A549 (cell line): ENCODE data around the gene RASGEF1C.

Experiments
- BHLHE40 ChIP-seq: IDR thresholded peaks from 2 replicates; pipeline ENCODE4 v1.6.1; 2012; ENCODE audit warnings: low read depth, low read length, inconsistent platforms
- EHF ChIP-seq: fragments of 250-450 bp; sonication (Bioruptor Pico); IDR thresholded peaks from 2 replicates; pipeline ENCODE4 v1.5.0; 2020; ENCODE audit warnings: mild to moderate bottlenecking
- FOXS1 ChIP-seq: fragments of 250-450 bp; sonication (Bioruptor Pico); IDR thresholded peaks from 2 replicates; pipeline ENCODE4 v1.5.0; 2020; ENCODE audit warnings: mild to moderate bottlenecking, moderate library complexity
- HEYL ChIP-seq: fragments of 250-450 bp; sonication (Bioruptor Pico); IDR thresholded peaks from 2 replicates; pipeline ENCODE4 v1.8.0; 2021; ENCODE audit warnings: mild to moderate bottlenecking, moderate library complexity
- JUNB ChIP-seq: fragments of >200 bp; sonication (Bioruptor Twin); formaldehyde crosslinking; IDR thresholded peaks from 2 replicates; pipeline ENCODE4 v1.6.1; 2016
- KDM5A ChIP-seq: fragments of 200-600 bp; sonication (generic); IDR thresholded peaks from 2 replicates; pipeline ENCODE4 v1.6.1; 2016; ENCODE audit warnings: antibody characterized with exemption, mild to moderate bottlenecking
- POLR2A ChIP-seq: IDR thresholded peaks from 2 replicates; pipeline ENCODE4 v1.6.1; 2012; ENCODE audit warnings: mild to moderate bottlenecking, low read length
- RCOR1 ChIP-seq: fragments of 150-350 bp; IDR thresholded peaks from 2 replicates; pipeline ENCODE4 v1.6.1; 2014; ENCODE audit warnings: antibody characterized with exemption, low read length, low read depth
- RFX5 ChIP-seq: fragments of 450-650 bp; IDR thresholded peaks from 2 replicates; pipeline ENCODE4 v1.7.1; 2014; ENCODE audit warnings: antibody characterized with exemption, mild to moderate bottlenecking, moderate library complexity
- TP53 ChIP-seq: fragments of 250-450 bp; sonication (Bioruptor Pico); IDR thresholded peaks from 2 replicates; pipeline ENCODE4 v1.5.0; 2021; ENCODE audit warnings: mild to moderate bottlenecking, moderate library complexity
- TF ChIP-seq, protein P1 (sequence below): fragments of >200 bp; sonication (Bioruptor Twin); formaldehyde crosslinking; IDR thresholded peaks from 3 replicates; pipeline ENCODE4 v1.5.1; 2016
- TF ChIP-seq, protein P2 (sequence below): IDR thresholded peaks from 2 replicates; pipeline ENCODE4 v1.6.1; 2012
- TF ChIP-seq, protein P3 (sequence below): fragments of 200-600 bp; sonication (generic); IDR thresholded peaks from 2 replicates; pipeline ENCODE4 v1.6.1; 2016; ENCODE audit warnings: antibody characterized with exemption, mild to moderate bottlenecking, moderate library complexity
- TF ChIP-seq, protein P4 (sequence below): fragments of 150-350 bp; IDR thresholded peaks from 2 replicates; pipeline ENCODE4 v1.6.1; 2014; ENCODE audit warnings: low read depth, mild to moderate bottlenecking, low read length

DNA sequence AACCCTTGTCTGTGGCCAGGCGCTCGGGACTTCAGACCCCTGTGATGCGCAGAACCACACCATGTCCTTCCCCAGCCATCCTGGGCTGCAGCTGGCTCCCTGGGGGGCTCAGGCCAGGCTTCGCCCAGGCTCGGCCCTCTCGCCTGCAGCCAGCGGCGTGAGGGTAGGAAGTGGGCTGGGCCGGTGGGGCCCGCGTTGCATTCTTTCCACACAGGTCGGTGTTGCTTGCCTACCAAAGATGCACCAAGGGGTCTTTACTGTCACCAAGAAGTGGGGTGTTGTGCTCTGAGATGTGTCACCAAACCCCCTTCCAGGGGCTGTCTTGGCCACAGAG lies 89.1 kb downstream of the RASGEF1C start:
- TF ChIP-seq, protein P1, sequence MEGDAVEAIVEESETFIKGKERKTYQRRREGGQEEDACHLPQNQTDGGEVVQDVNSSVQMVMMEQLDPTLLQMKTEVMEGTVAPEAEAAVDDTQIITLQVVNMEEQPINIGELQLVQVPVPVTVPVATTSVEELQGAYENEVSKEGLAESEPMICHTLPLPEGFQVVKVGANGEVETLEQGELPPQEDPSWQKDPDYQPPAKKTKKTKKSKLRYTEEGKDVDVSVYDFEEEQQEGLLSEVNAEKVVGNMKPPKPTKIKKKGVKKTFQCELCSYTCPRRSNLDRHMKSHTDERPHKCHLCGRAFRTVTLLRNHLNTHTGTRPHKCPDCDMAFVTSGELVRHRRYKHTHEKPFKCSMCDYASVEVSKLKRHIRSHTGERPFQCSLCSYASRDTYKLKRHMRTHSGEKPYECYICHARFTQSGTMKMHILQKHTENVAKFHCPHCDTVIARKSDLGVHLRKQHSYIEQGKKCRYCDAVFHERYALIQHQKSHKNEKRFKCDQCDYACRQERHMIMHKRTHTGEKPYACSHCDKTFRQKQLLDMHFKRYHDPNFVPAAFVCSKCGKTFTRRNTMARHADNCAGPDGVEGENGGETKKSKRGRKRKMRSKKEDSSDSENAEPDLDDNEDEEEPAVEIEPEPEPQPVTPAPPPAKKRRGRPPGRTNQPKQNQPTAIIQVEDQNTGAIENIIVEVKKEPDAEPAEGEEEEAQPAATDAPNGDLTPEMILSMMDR, result no peak
- TF ChIP-seq, protein P2, sequence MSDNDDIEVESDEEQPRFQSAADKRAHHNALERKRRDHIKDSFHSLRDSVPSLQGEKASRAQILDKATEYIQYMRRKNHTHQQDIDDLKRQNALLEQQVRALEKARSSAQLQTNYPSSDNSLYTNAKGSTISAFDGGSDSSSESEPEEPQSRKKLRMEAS, result no peak
- TF ChIP-seq POLR2A (no peak), HEYL (CRISPR knock-in tag) (no peak), KDM5A (no peak), JUNB (no peak), EHF (CRISPR knock-in tag) (no peak), FOXS1 (CRISPR knock-in tag) (no peak), RCOR1 (no peak), BHLHE40 (no peak), RFX5 (no peak), TP53 (no peak)
- TF ChIP-seq, protein P3, sequence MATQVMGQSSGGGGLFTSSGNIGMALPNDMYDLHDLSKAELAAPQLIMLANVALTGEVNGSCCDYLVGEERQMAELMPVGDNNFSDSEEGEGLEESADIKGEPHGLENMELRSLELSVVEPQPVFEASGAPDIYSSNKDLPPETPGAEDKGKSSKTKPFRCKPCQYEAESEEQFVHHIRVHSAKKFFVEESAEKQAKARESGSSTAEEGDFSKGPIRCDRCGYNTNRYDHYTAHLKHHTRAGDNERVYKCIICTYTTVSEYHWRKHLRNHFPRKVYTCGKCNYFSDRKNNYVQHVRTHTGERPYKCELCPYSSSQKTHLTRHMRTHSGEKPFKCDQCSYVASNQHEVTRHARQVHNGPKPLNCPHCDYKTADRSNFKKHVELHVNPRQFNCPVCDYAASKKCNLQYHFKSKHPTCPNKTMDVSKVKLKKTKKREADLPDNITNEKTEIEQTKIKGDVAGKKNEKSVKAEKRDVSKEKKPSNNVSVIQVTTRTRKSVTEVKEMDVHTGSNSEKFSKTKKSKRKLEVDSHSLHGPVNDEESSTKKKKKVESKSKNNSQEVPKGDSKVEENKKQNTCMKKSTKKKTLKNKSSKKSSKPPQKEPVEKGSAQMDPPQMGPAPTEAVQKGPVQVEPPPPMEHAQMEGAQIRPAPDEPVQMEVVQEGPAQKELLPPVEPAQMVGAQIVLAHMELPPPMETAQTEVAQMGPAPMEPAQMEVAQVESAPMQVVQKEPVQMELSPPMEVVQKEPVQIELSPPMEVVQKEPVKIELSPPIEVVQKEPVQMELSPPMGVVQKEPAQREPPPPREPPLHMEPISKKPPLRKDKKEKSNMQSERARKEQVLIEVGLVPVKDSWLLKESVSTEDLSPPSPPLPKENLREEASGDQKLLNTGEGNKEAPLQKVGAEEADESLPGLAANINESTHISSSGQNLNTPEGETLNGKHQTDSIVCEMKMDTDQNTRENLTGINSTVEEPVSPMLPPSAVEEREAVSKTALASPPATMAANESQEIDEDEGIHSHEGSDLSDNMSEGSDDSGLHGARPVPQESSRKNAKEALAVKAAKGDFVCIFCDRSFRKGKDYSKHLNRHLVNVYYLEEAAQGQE, result no peak
- TF ChIP-seq, protein P4, sequence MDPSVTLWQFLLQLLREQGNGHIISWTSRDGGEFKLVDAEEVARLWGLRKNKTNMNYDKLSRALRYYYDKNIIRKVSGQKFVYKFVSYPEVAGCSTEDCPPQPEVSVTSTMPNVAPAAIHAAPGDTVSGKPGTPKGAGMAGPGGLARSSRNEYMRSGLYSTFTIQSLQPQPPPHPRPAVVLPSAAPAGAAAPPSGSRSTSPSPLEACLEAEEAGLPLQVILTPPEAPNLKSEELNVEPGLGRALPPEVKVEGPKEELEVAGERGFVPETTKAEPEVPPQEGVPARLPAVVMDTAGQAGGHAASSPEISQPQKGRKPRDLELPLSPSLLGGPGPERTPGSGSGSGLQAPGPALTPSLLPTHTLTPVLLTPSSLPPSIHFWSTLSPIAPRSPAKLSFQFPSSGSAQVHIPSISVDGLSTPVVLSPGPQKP, result no peak
